Upper lobe of left lung (tissue), 6 donors: ENCODE data around the gene RUVBL2. TPM values are rescaled to one million over a fixed set of nuclear protein-coding genes. Genes with fewer than 3 reads are reported as not detected.

Experiments used
- ATAC-seq, 2 donors: fragments of 200-7000 bp; cut with Tn5 transposase; one replicate each; pipeline ENCODE4 v1.9.1; 2022; ENCODE audit warnings: mild to moderate bottlenecking in 2 of 2, moderate library complexity in 2 of 2; ENCODE audit not compliant: low FRiP score in 2 of 2
- DNase-seq, 2 donors: peaks; one replicate each; pipeline ENCODE4 v3.0.0-alpha.2; 2019 to 2020
- H3K27ac ChIP-seq, 4 donors: fragments of 200-600 bp; sonication (generic); one replicate each; pipeline ENCODE4 v1.5.1; 2016 to 2019
- H3K27me3 ChIP-seq, 4 donors: fragments of 200-600 bp; sonication (generic); one replicate each; pipeline ENCODE4 v1.5.1; 2017 to 2019
- H3K36me3 ChIP-seq, 4 donors: fragments of 200-600 bp; sonication (generic); one replicate each; pipeline ENCODE4 v1.5.1; 2016 to 2019
- H3K4me1 ChIP-seq, 4 donors: fragments of 200-600 bp; sonication (generic); one replicate each; pipeline ENCODE4 v1.5.1; 2018 to 2019
- H3K4me3 ChIP-seq, 4 donors: fragments of 200-600 bp; sonication (generic); one replicate each; pipeline ENCODE4 v1.5.1; 2017 to 2019; ENCODE audit warnings: mild to moderate bottlenecking in 2 of 4, moderate library complexity in 1 of 4
- H3K9me3 ChIP-seq, 4 donors: fragments of 200-600 bp; sonication (generic); one replicate each; pipeline ENCODE4 v1.5.1; 2018 to 2019
- CTCF ChIP-seq, 6 experiments: fragments of 450-650 bp in 4 of 6; fragments of 200-600 bp in 2 of 6; sonication (generic) in 2 of 6; IDR thresholded peaks; one replicate each; pipeline ENCODE4 v1.5.1; 2016 to 2019; ENCODE audit warnings: antibody characterized with exemption in 6 of 6
- EP300 ChIP-seq, 4 donors: sonication (generic); formaldehyde crosslinking; IDR thresholded peaks; one replicate each; pipeline ENCODE4 v1.5.1; 2017; ENCODE audit warnings: antibody characterized with exemption in 4 of 4, control low read depth in 2 of 4
- POLR2A ChIP-seq, 4 donors: fragments of 450-650 bp; IDR thresholded peaks; one replicate each; pipeline ENCODE4 v1.5.1; 2016 to 2017; ENCODE audit warnings: antibody characterized with exemption in 4 of 4, mild to moderate bottlenecking in 2 of 4
- POLR2AphosphoS5 ChIP-seq, 2 donors: sonication (generic); formaldehyde crosslinking; IDR thresholded peaks; one replicate each; pipeline ENCODE4 v1.5.1; 2017; ENCODE audit warnings: antibody characterized with exemption in 2 of 2
- WGBS, 2 donors: methylation state at CpG; one replicate each; pipeline ENCODE4 v1.1.5; 2017 to 2018; 5-methylcytosine and 5-hydroxymethylcytosine counted together
- total RNA-seq, 6 donors: library from RNA; depleted of rRNA in 4 of 6; stranded (reverse); fragments of >200 nt in 4 of 6; gene quantifications; one replicate each; pipeline versions ENCODE4 v1.1.0 to v1.2.1, GENCODE V29; 2016 to 2021
- donor health status: DM: no; HTN: no; CAD: no; lungs with moderate emphysema.
- donor health status: DM: no; HTN: yes; CAD: no; lungs with severe emphysema.

RUVBL2 gene
- total RNA-seq, 6 donors from 2014 or later, result 45.7 to 105 (median 70.6) TPM

GRCh38 chr19:49009828-49010227, 16.1 kb downstream of the RUVBL2 start:
- H3K36me3 ChIP-seq, result peaks cover 22 to 91% (median 57%) of the 10 kb centered on the region in 4 donors
- H3K4me1 ChIP-seq, result no peaks in the 10 kb centered on the region
- H3K27ac ChIP-seq, result no peak overlapping the region
- H3K27me3 ChIP-seq, result no peaks in the 10 kb centered on the region
- DNase-seq, result peak in 1 of 2 donors; percentile 53
- WGBS, 2 donors, result 95 to 96% methylated on average over 14 to 18 of the region's 18 CpGs
- ATAC-seq, result no peak
- no peak overlapping the region for H3K4me3 ChIP-seq
- no peaks in the 10 kb centered on the region for H3K9me3 ChIP-seq
- TF ChIP-seq EP300 (IDR thresholded peaks at IDR 0.05), result no peak
- TF ChIP-seq POLR2AphosphoS5 (IDR thresholded peaks at IDR 0.05), result no peak

- Histone ChIP-seq H3K9me3 (no peaks in the 10 kb centered on the region), H3K27me3 (no peaks in the 10 kb centered on the region), H3K4me1 (no peaks in the 10 kb centered on the region), H3K27ac (no peak overlapping the region), H3K36me3 (peaks cover 16 to 91% (median 55%) of the 10 kb centered on the region in 4 donors), H3K4me3 (no peak overlapping the region)
- no peak for ATAC-seq
- DNase-seq, result peak in 1 of 2 donors; percentile 53
- 92 to 93% methylated on average over 14 to 18 of the region's 18 CpGs for WGBS, 2 donors
- TF ChIP-seq POLR2AphosphoS5 (IDR thresholded peaks at IDR 0.05) (no peak), CTCF (IDR thresholded peaks at IDR 0.05) (no peak), EP300 (IDR thresholded peaks at IDR 0.05) (no peak), POLR2A (IDR thresholded peaks at IDR 0.05) (no peak)
Observed at GRCh38 chr19:49010453-49010852, 16.8 kb downstream of the RUVBL2 start.

- WGBS, 2 donors, result 75 to 85% methylated on average over 4 to 17 of the region's 17 CpGs
- Histone ChIP-seq H3K36me3 (peaks cover 15 to 91% (median 51%) of the 10 kb centered on the region in 4 donors), H3K9me3 (no peaks in the 10 kb centered on the region), H3K27ac (no peak overlapping the region), H3K27me3 (no peaks in the 10 kb centered on the region), H3K4me3 (no peak overlapping the region), H3K4me1 (no peaks in the 10 kb centered on the region)
- TF ChIP-seq POLR2A (IDR thresholded peaks at IDR 0.05) (no peak), CTCF (IDR thresholded peaks at IDR 0.05) (no peak), EP300 (IDR thresholded peaks at IDR 0.05) (no peak), POLR2AphosphoS5 (IDR thresholded peaks at IDR 0.05) (no peak)
- ATAC-seq (peak in 1 of 2 donors; percentile 20), DNase-seq (peak in 1 of 2 donors; percentile 48)
Observed at GRCh38 chr19:49011194-49011593, 17.5 kb downstream of the RUVBL2 start.

GRCh38 chr19:49014123-49014869, 20.6 kb downstream of the RUVBL2 start:
- no peak for TF ChIP-seq POLR2A (IDR thresholded peaks at IDR 0.05)
- TF ChIP-seq CTCF (IDR thresholded peaks at IDR 0.05), result no peak
- TF ChIP-seq POLR2AphosphoS5 (IDR thresholded peaks at IDR 0.05), result no peak
- TF ChIP-seq EP300 (IDR thresholded peaks at IDR 0.05), result no peak
- H3K36me3 ChIP-seq, result peaks cover 0 to 65% (median 35%) of the 10 kb centered on the region in 4 donors

GRCh38 chr19:49014870-49015255, 21.2 kb downstream of the RUVBL2 start:
- no peak overlapping the region for H3K4me3 ChIP-seq
- no peak overlapping the region for H3K27ac ChIP-seq
- 96 to 98% methylated on average over 6 to 18 of the region's 18 CpGs for WGBS, 2 donors
- peaks cover 15 to 27% (median 24%) of the 10 kb centered on the region in 4 donors for H3K4me1 ChIP-seq
- no peaks in the 10 kb centered on the region for H3K27me3 ChIP-seq
- H3K36me3 ChIP-seq, result peaks cover 0 to 59% (median 30%) of the 10 kb centered on the region in 4 donors
- no peaks in the 10 kb centered on the region for H3K9me3 ChIP-seq
- no peak for ATAC-seq
- no peak for TF ChIP-seq POLR2A (IDR thresholded peaks at IDR 0.05)
- no peak for TF ChIP-seq EP300 (IDR thresholded peaks at IDR 0.05)
- TF ChIP-seq POLR2AphosphoS5 (IDR thresholded peaks at IDR 0.05), result no peak
- TF ChIP-seq CTCF (IDR thresholded peaks at IDR 0.05), result no peak
- DNase-seq, result peak in 1 of 2 donors; percentile 63

More at GRCh38 chr19:49014123-49014869, 20.6 kb downstream of the RUVBL2 start:
- H3K4me1 ChIP-seq, result peaks cover 11 to 21% (median 20%) of the 10 kb centered on the region in 4 donors
- ATAC-seq (no peak), DNase-seq (peak in 1 of 2 donors; percentile 80)
- no peaks in the 10 kb centered on the region for H3K9me3 ChIP-seq
- H3K27me3 ChIP-seq, result no peaks in the 10 kb centered on the region
- 94 to 95% methylated on average over 25 to 32 of the region's 32 CpGs for WGBS, 2 donors
- H3K27ac ChIP-seq, result no peak overlapping the region
- H3K4me3 ChIP-seq, result no peak overlapping the region
